GM12878 (cell line): ENCODE measurements around the gene NUMBL.

Experiments
- BACH1 ChIP-seq: fragments of 450-650 bp; IDR thresholded peaks from 2 replicates; pipeline ENCODE4 v1.6.1; 2017; ENCODE audit warnings: mild to moderate bottlenecking, borderline replicate concordance
- CBX3 ChIP-seq: fragments of 200-600 bp; sonication (generic); IDR thresholded peaks from 2 replicates; pipeline ENCODE4 v1.6.1; 2016; ENCODE audit warnings: low read depth, borderline replicate concordance
- NR2C1 ChIP-seq: fragments of 450-650 bp; IDR thresholded peaks from 2 replicates; pipeline ENCODE4 v1.6.1; 2017; ENCODE audit warnings: antibody characterized with exemption, mild to moderate bottlenecking, moderate library complexity
- SIN3A ChIP-seq: IDR thresholded peaks from 2 replicates; pipeline ENCODE4 v1.6.1; 2012; ENCODE audit warnings: low read depth, low read length, improper control_type of control experiment
- SPI1 ChIP-seq: IDR thresholded peaks from 2 replicates; pipeline ENCODE4 v1.6.1; 2011; ENCODE audit warnings: low read depth, mild to moderate bottlenecking, low read length, moderate library complexity, borderline replicate concordance; ENCODE audit not compliant: insufficient read depth
- SREBF2 ChIP-seq: IDR thresholded peaks from 2 replicates; pipeline ENCODE4 v1.6.1; 2012; ENCODE audit warnings: mild to moderate bottlenecking, low read length
- SRF ChIP-seq, 2 experiments: IDR thresholded peaks; 2 replicates each; pipeline ENCODE4 v1.6.1; 2011; ENCODE audit warnings: low read depth in 2 of 2, low read length in 2 of 2, mild to moderate bottlenecking in 1 of 2, moderate library complexity in 1 of 2
- USF2 ChIP-seq: IDR thresholded peaks from 2 replicates; pipeline ENCODE4 v1.6.1; 2011; ENCODE audit warnings: low read depth, low read length, improper control_type of control experiment, borderline replicate concordance
- TF ChIP-seq, protein P1 (sequence below): IDR thresholded peaks from 2 replicates; pipeline ENCODE4 v1.6.1; 2012; ENCODE audit warnings: mild to moderate bottlenecking, low read depth, low read length

DNA sequence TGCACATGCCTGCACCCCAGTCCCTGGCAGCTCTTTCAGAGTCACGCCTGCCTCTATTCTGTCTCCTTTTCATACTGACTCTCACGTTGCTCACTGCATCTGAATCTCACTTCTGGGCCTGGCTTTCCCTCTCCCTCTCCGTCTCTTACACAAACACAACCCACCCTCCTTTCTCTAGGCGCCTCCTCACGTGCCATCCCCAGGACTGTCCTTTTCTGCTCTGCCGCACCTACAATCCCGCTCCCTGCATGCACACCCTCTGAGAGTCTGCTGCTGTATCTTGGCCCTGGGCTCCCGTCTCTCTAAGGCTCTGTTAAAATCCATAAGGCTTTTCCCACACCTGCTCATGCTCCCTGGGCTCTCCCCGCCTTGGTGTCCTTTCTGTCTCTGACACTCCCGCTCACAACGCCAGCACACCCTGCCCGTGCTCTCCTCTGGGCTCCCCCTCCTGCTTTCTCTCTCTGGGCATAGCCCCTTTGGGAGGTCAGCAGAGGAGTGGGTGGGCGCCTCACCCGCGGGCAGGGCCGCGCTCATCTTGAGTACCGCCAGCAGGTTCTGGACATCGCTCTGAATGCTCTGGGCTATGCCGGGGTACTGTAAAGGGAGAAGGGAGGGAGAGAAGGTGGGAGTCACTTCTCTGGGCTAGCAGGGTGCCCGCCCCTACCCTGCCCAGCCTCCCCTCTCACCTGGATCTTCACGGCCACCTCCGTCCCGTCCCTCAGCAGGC is 12.7 kb upstream of the NUMBL start:
- TF ChIP-seq USF2 (no peak), SIN3A (no peak), SRF (IDR thresholded peaks at IDR 0.05; ENCODE audit: low read depth in 2 of 2, low read length in 2 of 2) (no peak), SPI1 (no peak), BACH1 (no peak), NR2C1 (no peak), CBX3 (no peak), SREBF2 (no peak)
- TF ChIP-seq, protein P1, sequence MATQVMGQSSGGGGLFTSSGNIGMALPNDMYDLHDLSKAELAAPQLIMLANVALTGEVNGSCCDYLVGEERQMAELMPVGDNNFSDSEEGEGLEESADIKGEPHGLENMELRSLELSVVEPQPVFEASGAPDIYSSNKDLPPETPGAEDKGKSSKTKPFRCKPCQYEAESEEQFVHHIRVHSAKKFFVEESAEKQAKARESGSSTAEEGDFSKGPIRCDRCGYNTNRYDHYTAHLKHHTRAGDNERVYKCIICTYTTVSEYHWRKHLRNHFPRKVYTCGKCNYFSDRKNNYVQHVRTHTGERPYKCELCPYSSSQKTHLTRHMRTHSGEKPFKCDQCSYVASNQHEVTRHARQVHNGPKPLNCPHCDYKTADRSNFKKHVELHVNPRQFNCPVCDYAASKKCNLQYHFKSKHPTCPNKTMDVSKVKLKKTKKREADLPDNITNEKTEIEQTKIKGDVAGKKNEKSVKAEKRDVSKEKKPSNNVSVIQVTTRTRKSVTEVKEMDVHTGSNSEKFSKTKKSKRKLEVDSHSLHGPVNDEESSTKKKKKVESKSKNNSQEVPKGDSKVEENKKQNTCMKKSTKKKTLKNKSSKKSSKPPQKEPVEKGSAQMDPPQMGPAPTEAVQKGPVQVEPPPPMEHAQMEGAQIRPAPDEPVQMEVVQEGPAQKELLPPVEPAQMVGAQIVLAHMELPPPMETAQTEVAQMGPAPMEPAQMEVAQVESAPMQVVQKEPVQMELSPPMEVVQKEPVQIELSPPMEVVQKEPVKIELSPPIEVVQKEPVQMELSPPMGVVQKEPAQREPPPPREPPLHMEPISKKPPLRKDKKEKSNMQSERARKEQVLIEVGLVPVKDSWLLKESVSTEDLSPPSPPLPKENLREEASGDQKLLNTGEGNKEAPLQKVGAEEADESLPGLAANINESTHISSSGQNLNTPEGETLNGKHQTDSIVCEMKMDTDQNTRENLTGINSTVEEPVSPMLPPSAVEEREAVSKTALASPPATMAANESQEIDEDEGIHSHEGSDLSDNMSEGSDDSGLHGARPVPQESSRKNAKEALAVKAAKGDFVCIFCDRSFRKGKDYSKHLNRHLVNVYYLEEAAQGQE, result no peak
